ENCODE measurements around the gene PCDHGA4. TPM values are rescaled to one million over a fixed set of nuclear protein-coding genes. Genes with fewer than 3 reads are reported as not detected.
A peak's percentile ranks its signal among the peaks of the same experiment; 100 is the strongest.

PCDHGA4 gene
- total RNA-seq, 1 experiment from 2014 or later, result 2.6 TPM

- Histone ChIP-seq H4K8ac (replicated peaks; ENCODE audit: insufficient read length, low read depth, low read length) (no peak overlapping the region), H4K20me1 (ENCODE audit: control insufficient read depth, insufficient read depth, insufficient read length) (no peaks in the 10 kb centered on the region), H3K4ac (ENCODE audit: low read depth, low read length) (no peak overlapping the region), H3K18ac (ENCODE audit: insufficient read length, low read depth, low read length) (no peak overlapping the region), H2BK20ac (ENCODE audit: low read depth, low read length, poor library complexity, severe bottlenecking) (no peak overlapping the region), H3K79me2 (ENCODE audit: insufficient read depth, low read length) (no peaks in the 10 kb centered on the region), H3K23ac (ENCODE audit: insufficient read length, low read depth, low read length) (no peak overlapping the region), H3T11ph (ENCODE audit: low read length) (no peak overlapping the region), H2BK12ac (ENCODE audit: insufficient read length, low read depth, low read length) (no peak overlapping the region), H3K4me1 (ENCODE audit: insufficient read depth, low read length) (no peaks in the 10 kb centered on the region), H3K4me2 (ENCODE audit: insufficient read depth, insufficient read length, low read length) (no peak overlapping the region), H4K5ac (ENCODE audit: insufficient read length, low read depth, low read length) (no peak overlapping the region), H3K27ac (ENCODE audit: insufficient read length, low read depth, low read length) (no peak overlapping the region), H3K23me2 (ENCODE audit: insufficient read length, low read depth, low read length, poor library complexity, severe bottlenecking) (no peaks in the 10 kb centered on the region), H2AFZ (ENCODE audit: low read length) (no peak overlapping the region), H2BK5ac (ENCODE audit: insufficient read length, low read length) (no peak overlapping the region), H2BK120ac (ENCODE audit: low read depth, low read length, poor library complexity, severe bottlenecking) (no peak overlapping the region), H3K27me3 (ENCODE audit: insufficient read depth, low read length) (no peaks in the 10 kb centered on the region), H3K14ac (ENCODE audit: insufficient read depth, low read length) (no peak overlapping the region), H3K79me1 (ENCODE audit: insufficient read depth, low read depth, low read length, poor library complexity, severe bottlenecking) (no peaks in the 10 kb centered on the region), H2AK5ac (ENCODE audit: insufficient read length, low read length) (no peak overlapping the region), H2BK15ac (ENCODE audit: low read depth, low read length) (no peak overlapping the region), H3K9me3 (ENCODE audit: control insufficient read depth, low read depth, low read length) (peaks cover 31% of the 10 kb centered on the region), H3K56ac (ENCODE audit: insufficient read length, low read depth, low read length) (no peak overlapping the region), H3K9ac (ENCODE audit: extremely low read depth, insufficient read length, low read length) (no peak overlapping the region), H4K91ac (ENCODE audit: insufficient read length, low read depth, low read length) (no peak overlapping the region)
- Mint-ChIP-seq H3K9me3 (peaks cover 73% of the 10 kb centered on the region in 2 experiments), H3K4me1 (peaks cover 7 to 15% of the 10 kb centered on the region in 2 experiments; a peak in 3 of 4 replicates), H3K27ac (peak overlapping the region in 1 of 3 experiments; percentile 24; a peak in 1 of 7 replicates), H3K36me3 (ENCODE audit: insufficient read depth in 1 of 3, low read depth in 3 of 3) (peaks cover 44 to 72% (median 64%) of the 10 kb centered on the region in 3 experiments), H3K27me3 (ENCODE audit: low read depth) (peaks cover 7% of the 10 kb centered on the region), H3K4me3 (no peak overlapping the region)
- no CpG with 5 or more reads among the region's 15 CpGs for WGBS (ENCODE audit: extremely low coverage, insufficient read length, low lambda C conversion rate)
- TF ChIP-seq CTCF (conservative IDR thresholded peaks at IDR 0.05), result no peak
- DNase-seq, result no peak
Measured at GRCh38 chr5:141360685-141361084, 5.9 kb downstream of the PCDHGA4 start.

All from H9 (cell line).